ENCODE results near the gene DUOXA1. TPM values are rescaled to one million over a fixed set of nuclear protein-coding genes. Genes with fewer than 3 reads are reported as not detected.

The DUOXA1 gene
- total RNA-seq, 4 donors from 2014 or later = not detected

DNA sequence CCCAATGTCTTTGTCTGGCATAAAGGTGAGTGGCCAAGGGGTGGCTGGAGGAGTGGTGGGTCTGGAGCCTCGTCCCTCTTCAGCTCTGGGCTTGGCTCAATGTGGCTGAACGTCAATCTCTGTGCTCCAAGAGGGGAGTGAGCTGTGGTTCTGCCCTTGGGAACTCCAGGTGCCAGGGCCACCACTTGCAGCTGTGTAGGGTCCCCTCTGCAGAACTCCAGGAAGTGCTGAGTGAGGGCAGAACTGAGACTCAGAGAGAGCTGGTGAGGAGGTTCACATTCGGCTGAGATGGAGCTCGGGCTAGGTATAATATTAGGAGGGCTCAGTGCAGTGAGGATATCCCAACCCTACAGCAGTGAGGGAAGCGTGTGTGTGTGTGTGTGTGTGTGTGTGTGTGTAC, 11.7 kb upstream of the DUOXA1 start:
- intact Hi-C loops (cut with DNase I; ENCODE audit: low total_unique reads) (no loop called here), in situ Hi-C loops (cut with MboI; ENCODE audit: low sequenced_read_pairs in 4 of 4) (no loop called here)
- TF ChIP-seq, protein P1, sequence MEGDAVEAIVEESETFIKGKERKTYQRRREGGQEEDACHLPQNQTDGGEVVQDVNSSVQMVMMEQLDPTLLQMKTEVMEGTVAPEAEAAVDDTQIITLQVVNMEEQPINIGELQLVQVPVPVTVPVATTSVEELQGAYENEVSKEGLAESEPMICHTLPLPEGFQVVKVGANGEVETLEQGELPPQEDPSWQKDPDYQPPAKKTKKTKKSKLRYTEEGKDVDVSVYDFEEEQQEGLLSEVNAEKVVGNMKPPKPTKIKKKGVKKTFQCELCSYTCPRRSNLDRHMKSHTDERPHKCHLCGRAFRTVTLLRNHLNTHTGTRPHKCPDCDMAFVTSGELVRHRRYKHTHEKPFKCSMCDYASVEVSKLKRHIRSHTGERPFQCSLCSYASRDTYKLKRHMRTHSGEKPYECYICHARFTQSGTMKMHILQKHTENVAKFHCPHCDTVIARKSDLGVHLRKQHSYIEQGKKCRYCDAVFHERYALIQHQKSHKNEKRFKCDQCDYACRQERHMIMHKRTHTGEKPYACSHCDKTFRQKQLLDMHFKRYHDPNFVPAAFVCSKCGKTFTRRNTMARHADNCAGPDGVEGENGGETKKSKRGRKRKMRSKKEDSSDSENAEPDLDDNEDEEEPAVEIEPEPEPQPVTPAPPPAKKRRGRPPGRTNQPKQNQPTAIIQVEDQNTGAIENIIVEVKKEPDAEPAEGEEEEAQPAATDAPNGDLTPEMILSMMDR (IDR thresholded peaks at IDR 0.05 in 4 of 5, conservative IDR thresholded peaks at IDR 0.05 in 1 of 5) = no peak
- no peak for TF ChIP-seq POLR2A (IDR thresholded peaks at IDR 0.05)
- H3K27me3 ChIP-seq = peaks cover 4 to 34% (median 5%) of the 10 kb centered on the region in 3 donors
- H3K4me3 ChIP-seq = no peak overlapping the region
- DNase-seq (no peak), ATAC-seq (no peak)
- no peaks in the 10 kb centered on the region for H3K4me1 ChIP-seq
- no peak overlapping the region for H3K27ac ChIP-seq
- H3K36me3 ChIP-seq = no peaks in the 10 kb centered on the region
- H3K9me3 ChIP-seq = no peaks in the 10 kb centered on the region

DNA sequence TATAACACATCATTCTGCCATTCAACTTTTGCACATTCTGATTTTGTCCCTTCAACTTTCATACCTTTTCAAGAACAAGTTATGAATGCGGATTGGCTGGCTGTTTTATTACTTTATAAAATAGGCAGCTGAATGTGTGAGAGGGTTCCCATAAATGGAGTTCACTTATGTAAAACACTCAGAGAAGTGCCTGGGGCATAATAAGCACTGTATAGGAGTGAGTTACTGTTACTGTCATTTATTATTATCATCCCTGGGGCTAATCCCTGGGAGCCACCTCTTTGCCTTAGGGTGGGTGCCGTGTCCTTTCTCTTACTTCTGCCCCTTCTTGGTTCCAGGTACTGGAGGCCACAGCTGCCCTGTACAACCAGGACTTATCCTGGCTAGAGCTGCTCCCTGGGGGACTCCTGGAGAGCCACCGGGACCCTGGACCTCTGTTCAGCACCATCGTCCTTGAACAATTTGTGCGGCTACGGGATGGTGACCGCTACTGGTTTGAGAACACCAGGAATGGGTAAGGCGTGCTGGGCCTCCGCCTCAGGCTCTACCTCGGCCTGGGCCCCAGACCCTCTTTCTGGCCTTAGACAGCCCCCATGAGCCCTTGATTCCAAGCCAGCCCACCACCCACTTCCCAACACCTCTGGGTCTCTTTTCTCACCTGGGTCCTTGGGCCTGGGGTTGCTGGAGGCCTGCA, 11.0 kb upstream of the DUOXA1 start:
- Histone ChIP-seq H3K27me3 (peaks cover 8 to 39% (median 11%) of the 10 kb centered on the region in 3 donors), H3K4me1 (no peaks in the 10 kb centered on the region), H3K9me3 (no peaks in the 10 kb centered on the region), H3K27ac (no peak overlapping the region), H3K4me3 (no peak overlapping the region), H3K36me3 (no peaks in the 10 kb centered on the region)
- in situ Hi-C loops (cut with MboI; ENCODE audit: low sequenced_read_pairs in 4 of 4) (no loop called here), intact Hi-C loops (cut with DNase I; ENCODE audit: low total_unique reads) (no loop called here)
- ATAC-seq = no peak
- no peak for DNase-seq
- TF ChIP-seq, protein P1 (IDR thresholded peaks at IDR 0.05 in 4 of 5, conservative IDR thresholded peaks at IDR 0.05 in 1 of 5) = no peak
- no peak for TF ChIP-seq POLR2A (IDR thresholded peaks at IDR 0.05)

DNA sequence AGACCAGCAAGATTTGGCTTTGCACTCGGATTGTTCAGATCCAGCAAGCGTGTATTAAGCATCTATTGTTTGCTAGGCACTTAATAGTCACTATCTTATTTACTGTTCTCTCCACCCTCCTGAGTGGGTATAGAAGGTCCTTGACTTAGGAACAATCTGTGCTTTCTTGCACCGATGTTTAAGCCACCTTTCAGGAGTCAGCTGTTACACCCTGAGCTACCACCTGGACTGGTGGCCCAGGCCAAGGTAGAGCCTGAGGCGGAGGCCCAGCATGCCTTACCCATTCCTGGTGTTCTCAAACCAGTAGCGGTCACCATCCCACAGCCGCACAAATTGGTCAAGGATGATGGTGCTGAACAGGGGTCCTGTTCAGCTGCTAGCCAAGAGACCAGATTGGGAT, 10.1 kb upstream of the DUOXA1 start:
- TF ChIP-seq, protein P1 (IDR thresholded peaks at IDR 0.05 in 4 of 5, conservative IDR thresholded peaks at IDR 0.05 in 1 of 5) = no peak
- no peak for TF ChIP-seq POLR2A (IDR thresholded peaks at IDR 0.05)
- no peak overlapping the region for H3K4me3 ChIP-seq
- H3K9me3 ChIP-seq = no peaks in the 10 kb centered on the region
- H3K36me3 ChIP-seq = no peaks in the 10 kb centered on the region
- no peak for ATAC-seq
- intact Hi-C loops (cut with DNase I; ENCODE audit: low total_unique reads) = no loop called here
- no peaks in the 10 kb centered on the region for H3K4me1 ChIP-seq
- H3K27me3 ChIP-seq = peaks cover 14 to 42% (median 18%) of the 10 kb centered on the region in 3 donors
- DNase-seq = no peak
- in situ Hi-C loops (cut with MboI; ENCODE audit: low sequenced_read_pairs in 4 of 4) = no loop called here
- no peak overlapping the region for H3K27ac ChIP-seq

GRCh38 chr15:45138814-45139765, 9.4 kb upstream of the DUOXA1 start:
- in situ Hi-C loops (cut with MboI; ENCODE audit: low sequenced_read_pairs in 4 of 4) (no loop called here), intact Hi-C loops (cut with DNase I; ENCODE audit: low total_unique reads) (no loop called here)
- ATAC-seq = no peak
- Histone ChIP-seq H3K36me3 (no peaks in the 10 kb centered on the region), H3K4me3 (no peak overlapping the region), H3K9me3 (no peaks in the 10 kb centered on the region), H3K27me3 (peaks cover 21 to 42% (median 24%) of the 10 kb centered on the region in 3 donors), H3K4me1 (no peaks in the 10 kb centered on the region), H3K27ac (no peak overlapping the region)
- no peak for TF ChIP-seq POLR2A (IDR thresholded peaks at IDR 0.05)
- TF ChIP-seq, protein P1 (IDR thresholded peaks at IDR 0.05 in 4 of 5, conservative IDR thresholded peaks at IDR 0.05 in 1 of 5) = no peak
- no peak for DNase-seq
